ENCODE data around the gene WDR31.

GRCh38 chr9:113389451-113389850 is 49.4 kb upstream of the WDR31 start:
- TF ChIP-seq CEBPB (IDR thresholded peaks at IDR 0.05; ENCODE audit: low read depth, low read length) (no peak), BHLHE40 (IDR thresholded peaks at IDR 0.05; ENCODE audit: low read depth, low read length) (no peak), CTCF (conservative IDR thresholded peaks at IDR 0.05; ENCODE audit: low read depth, low read length) (no peak), RAD21 (IDR thresholded peaks at IDR 0.05; ENCODE audit: low read length) (no peak), POLR2A (IDR thresholded peaks at IDR 0.05; ENCODE audit: low read depth, low read length) (no peak), RFX5 (IDR thresholded peaks at IDR 0.05; ENCODE audit: low read depth, low read length) (no peak)

Measured in IMR-90 (cell line).